H1 (cell line): ENCODE data around the gene USP7. TPM values are rescaled to one million over a fixed set of nuclear protein-coding genes. Genes with fewer than 3 reads are reported as not detected.

ENCODE experiments used
- CTCF ChIA-PET: fragments of 300-600 bp; sonication (Branson Sonifier 250); formaldehyde crosslinking; loops from one replicate; lab custom pipeline; 2021; ENCODE audit not compliant: partially characterized antibody; lab: Charles Lee
- POLR2A ChIA-PET: fragments of 300-600 bp; sonication (Branson Sonifier 250); formaldehyde crosslinking; loops from one replicate; lab custom pipeline; 2021; ENCODE audit warnings: inconsistent platforms; ENCODE audit not compliant: partially characterized antibody; lab: Charles Lee
- DNase-seq, 2 experiments: peaks; one replicate each; pipeline versions ENCODE4 v3.0.0 to v3.0.0-alpha.2; 2010 to 2022; ENCODE audit warnings: low spot score in 2 of 2, low read depth in 1 of 2, mixed read lengths in 1 of 2
- FAIRE-seq: peaks from 2 replicates; lab custom pipeline; 2011; peaks lifted over from hg19 to GRCh38; lab: Jason Lieb, UNC
- H2AFZ ChIP-seq: 2 replicates; pipeline ENCODE4 v1.8.1; 2012; ENCODE audit warnings: low read length, inconsistent platforms
- H2AK5ac ChIP-seq: 2 replicates; pipeline ENCODE4 v1.6.1; 2013; ENCODE audit warnings: low read depth, low read length
- H2BK120ac ChIP-seq: replicated peaks from 2 replicates; pipeline ENCODE3; 2013; ENCODE audit warnings: low read depth, low read length, inconsistent platforms
- H2BK12ac ChIP-seq: 2 replicates; pipeline ENCODE4 v1.6.1; 2013; ENCODE audit warnings: low read depth, low read length
- H2BK15ac ChIP-seq: 2 replicates; pipeline ENCODE4 v1.6.1; 2013; ENCODE audit warnings: low read length
- H2BK20ac ChIP-seq: 2 replicates; pipeline ENCODE4 v1.6.1; 2013; ENCODE audit warnings: low read length
- H2BK5ac ChIP-seq: 2 replicates; pipeline ENCODE4 v1.6.1; 2013; ENCODE audit warnings: low read depth, low read length
- H3K14ac ChIP-seq: 2 replicates; pipeline ENCODE4 v1.6.1; 2013; ENCODE audit warnings: inconsistent platforms; ENCODE audit not compliant: insufficient read length
- H3K18ac ChIP-seq: 2 replicates; pipeline ENCODE4 v1.6.1; 2013; ENCODE audit warnings: low read length; ENCODE audit errors: extremely low read depth
- H3K23ac ChIP-seq: 2 replicates; pipeline ENCODE4 v1.6.1; 2013; ENCODE audit warnings: inconsistent platforms; ENCODE audit not compliant: insufficient read length
- H3K23me2 ChIP-seq: 2 replicates; pipeline ENCODE4 v1.6.1; 2013; ENCODE audit warnings: low read depth, low read length
- H3K27ac ChIP-seq: 2 replicates; pipeline ENCODE4 v1.6.1; 2011; ENCODE audit warnings: low read depth, low read length, inconsistent platforms
- H3K27me3 ChIP-seq, 4 experiments: replicated peaks in 1 of 4; 1 replicate in 1 of 4; 2 replicates in 3 of 4; pipeline versions ENCODE4 v1.6.1 to v1.8.1; 2011 to 2013; ENCODE audit warnings: low read length in 3 of 4, mild to moderate bottlenecking in 3 of 4, inconsistent platforms in 2 of 4, mixed read lengths in 2 of 4, moderate library complexity in 1 of 4; ENCODE audit not compliant: control insufficient read depth in 3 of 4, insufficient read depth in 3 of 4; ENCODE audit errors: extremely low read depth in 1 of 4
- H3K36me3 ChIP-seq, 4 experiments: 2 replicates each; pipeline versions ENCODE4 v1.6.1 to v1.8.1; 2011 to 2013; ENCODE audit warnings: mild to moderate bottlenecking in 4 of 4, low read length in 3 of 4, moderate library complexity in 2 of 4, control low read depth in 1 of 4, inconsistent platforms in 1 of 4; ENCODE audit not compliant: insufficient read depth in 4 of 4, control insufficient read depth in 2 of 4
- H3K4ac ChIP-seq: replicated peaks from 2 replicates; pipeline ENCODE3; 2013; ENCODE audit warnings: low read length, low read depth, mixed read lengths, inconsistent platforms; ENCODE audit not compliant: insufficient read length
- H3K4me1 ChIP-seq, 4 experiments: replicated peaks in 1 of 4; 1 replicate in 1 of 4; 2 replicates in 3 of 4; pipeline versions ENCODE4 v1.6.1 to v1.8.1; 2011 to 2013; ENCODE audit warnings: low read length in 3 of 4, inconsistent platforms in 2 of 4, mixed read lengths in 1 of 4; ENCODE audit not compliant: insufficient read depth in 4 of 4, control insufficient read depth in 3 of 4
- H3K4me2 ChIP-seq, 2 experiments: 2 replicates each; pipeline versions ENCODE4 v1.6.1 to v1.8.1; 2011 to 2013; ENCODE audit warnings: low read depth in 2 of 2, low read length in 2 of 2, control low read depth in 1 of 2, inconsistent platforms in 1 of 2, mild to moderate bottlenecking in 1 of 2; ENCODE audit not compliant: insufficient read depth in 1 of 2
- H3K4me3 ChIP-seq, 4 experiments: fragments of 200-600, 300-600 bp in 1 of 4; sonication (generic), shearing (Covaris generic), sonication (Bioruptor Twin) in 1 of 4; 2 replicates each; pipeline versions ENCODE4 v1.5.1 to v1.8.1; 2011 to 2016; ENCODE audit warnings: low read length in 4 of 4, low read depth in 3 of 4, control low read depth in 2 of 4, inconsistent platforms in 2 of 4, mild to moderate bottlenecking in 2 of 4, mixed read lengths in 1 of 4, moderate library complexity in 1 of 4; ENCODE audit not compliant: insufficient read depth in 2 of 4; ENCODE audit errors: extremely low read depth in 1 of 4
- H3K56ac ChIP-seq: replicated peaks from 2 replicates; pipeline ENCODE3; 2013; ENCODE audit warnings: low read depth, mild to moderate bottlenecking, mixed read lengths, low read length, inconsistent platforms; ENCODE audit not compliant: insufficient read length
- H3K79me1 ChIP-seq: 2 replicates; pipeline ENCODE4 v1.6.1; 2013; ENCODE audit warnings: low read depth, low read length, control low read depth
- H3K79me2 ChIP-seq, 2 experiments: 2 replicates each; pipeline versions ENCODE4 v1.6.1 to v1.8.1; 2012 to 2013; ENCODE audit warnings: low read length in 2 of 2, mild to moderate bottlenecking in 2 of 2, inconsistent platforms in 1 of 2; ENCODE audit not compliant: insufficient read depth in 2 of 2, control insufficient read depth in 1 of 2
- H3K9ac ChIP-seq, 4 experiments: replicated peaks in 1 of 4; 1 replicate in 1 of 4; 2 replicates in 3 of 4; pipeline versions ENCODE4 v1.6.1 to v1.8.1; 2011 to 2013; ENCODE audit warnings: low read depth in 3 of 4, low read length in 3 of 4, control low read depth in 2 of 4, mild to moderate bottlenecking in 2 of 4, moderate library complexity in 2 of 4, inconsistent platforms in 1 of 4; ENCODE audit errors: extremely low read depth in 1 of 4
- H3K9me3 ChIP-seq, 2 experiments: 2 replicates each; pipeline versions ENCODE4 v1.6.1 to v1.8.1; 2012 to 2013; ENCODE audit warnings: mild to moderate bottlenecking in 2 of 2, moderate library complexity in 2 of 2, control low read depth in 1 of 2, inconsistent platforms in 1 of 2, low read depth in 1 of 2, low read length in 1 of 2, mixed read lengths in 1 of 2; ENCODE audit not compliant: insufficient read depth in 2 of 2
- H4K20me1 ChIP-seq, 2 experiments: replicated peaks in 1 of 2; 2 replicates each; pipeline versions ENCODE3 to v1.8.1; 2011 to 2013; ENCODE audit warnings: inconsistent platforms in 2 of 2, low read length in 2 of 2, mild to moderate bottlenecking in 1 of 2; ENCODE audit not compliant: insufficient read depth in 2 of 2, control insufficient read depth in 1 of 2
- H4K5ac ChIP-seq: 2 replicates; pipeline ENCODE4 v1.6.1; 2013; ENCODE audit warnings: low read length, low read depth, mixed read lengths, inconsistent platforms; ENCODE audit not compliant: insufficient read length
- H4K8ac ChIP-seq: 2 replicates; pipeline ENCODE4 v1.8.0; 2013; ENCODE audit warnings: mild to moderate bottlenecking, moderate library complexity, low read length, inconsistent platforms; ENCODE audit not compliant: insufficient read depth; ENCODE audit errors: extremely low read depth
- H4K91ac ChIP-seq: replicated peaks from 2 replicates; pipeline ENCODE3; 2013; ENCODE audit warnings: low read length, mixed read lengths, inconsistent platforms; ENCODE audit not compliant: insufficient read length
- BRCA1 ChIP-seq: IDR thresholded peaks from 2 replicates; pipeline ENCODE4 v1.6.1; 2012; ENCODE audit warnings: low read depth, low read length, improper control_type of control experiment
- PHF8 ChIP-seq: fragments of 200-600 bp; sonication (generic); conservative IDR thresholded peaks from 2 replicates; pipeline ENCODE4 v1.7.1; 2012; ENCODE audit warnings: low read depth, mild to moderate bottlenecking, inconsistent platforms, low read length, moderate library complexity
- RFX5 ChIP-seq: IDR thresholded peaks from 2 replicates; pipeline ENCODE4 v1.6.1; 2011; ENCODE audit warnings: low read depth, low read length, improper control_type of control experiment, borderline replicate concordance
- RXRA ChIP-seq: IDR thresholded peaks from 2 replicates; pipeline ENCODE4 v1.6.1; 2011; ENCODE audit warnings: low read depth, mild to moderate bottlenecking, low read length, moderate library complexity; ENCODE audit not compliant: insufficient read depth
- SP1 ChIP-seq: IDR thresholded peaks from 2 replicates; pipeline ENCODE4 v1.6.1; 2011; ENCODE audit warnings: low read depth, low read length
- YY1 ChIP-seq: IDR thresholded peaks from 2 replicates; pipeline ENCODE4 v1.6.1; 2011; ENCODE audit warnings: low read depth, mild to moderate bottlenecking, low read length
- WGBS, 2 experiments: shearing (Covaris generic) in 1 of 2; methylation state at CpG; one replicate each; pipeline versions ENCODE4 v1.1.6 to v1.1.7; 2013 to 2015; ENCODE audit warnings: low lambda C conversion rate in 2 of 2, mixed read lengths in 2 of 2, inconsistent platforms in 1 of 2, low coverage in 1 of 2, missing lambda C conversion rate in 1 of 2; ENCODE audit not compliant: insufficient replicate concordance in 2 of 2, insufficient coverage in 1 of 2, insufficient read length in 1 of 2; ENCODE audit errors: extremely low coverage in 1 of 2, missing lambda C conversion rate in 1 of 2; 5-methylcytosine and 5-hydroxymethylcytosine counted together
- polyA plus RNA-seq, 7 experiments: library from polyadenylated mRNA; depleted of rRNA in 3 of 7; stranded (reverse) in 5 of 7; unstranded in 2 of 7; fragments of >200 nt in 5 of 7; fragments of 200-250 nt in 2 of 7; gene quantifications; 1 replicate in 5 of 7; 2 replicates in 1 of 7; 4 replicates in 1 of 7; pipeline versions ENCODE4 v1.2.1 to v1.2.3, GENCODE V29; 2011 to 2013; ENCODE audit warnings: missing spikeins in 2 of 7, mixed read lengths in 2 of 7
- total RNA-seq: library from RNA; stranded (reverse); fragmentation: NEBNext Ultra II Directional; extraction: Animal tissue kit (Norgen Biotek cat#: 25700); gene quantifications from 2 replicates; pipeline ENCODE4 v1.2.1, GENCODE V29; 2021

The USP7 gene
- total and polyA plus RNA-seq, 2 of the 8 experiments (the other 6 are each of a cell fraction or from before 2014, with no cell fraction given) = 21.3 to 211 TPM

- POLR2A ChIA-PET = interaction anchor here (0.7 kb wide), 1 partner anchor 52 kb away, joined by 3 read pairs; no protein-coding TSS in a partner anchor
- Histone ChIP-seq H2BK12ac (no peak overlapping the region), H4K8ac (peak overlapping the region; percentile 9; the same call in 1 of the 2 replicates), H2BK15ac (no peak overlapping the region), H4K91ac (no peak overlapping the region), H2AK5ac (no peak overlapping the region), H3K56ac (no peak overlapping the region), H3K23ac (no peak overlapping the region), H3K23me2 (no peaks in the 10 kb centered on the region), H3K4ac (no peak overlapping the region), H2BK120ac (no peak overlapping the region), H4K20me1 (peaks cover 60 to 65% of the 10 kb centered on the region in 2 experiments), H3K14ac (no peak overlapping the region), H3K79me2 (peaks cover 71 to 100% of the 10 kb centered on the region in 2 experiments), H3K27me3 (no peaks in the 10 kb centered on the region), H3K36me3 (no peaks in the 10 kb centered on the region), H3K4me2 (no peak overlapping the region), H3K18ac (no peak overlapping the region), H3K4me3 (no peak overlapping the region), H3K9ac (no peak overlapping the region), H3K79me1 (peaks cover 24% of the 10 kb centered on the region), H2BK5ac (no peak overlapping the region), H2BK20ac (no peak overlapping the region), H3K27ac (no peak overlapping the region), H3K9me3 (no peaks in the 10 kb centered on the region), H4K5ac (no peak overlapping the region), H3K4me1 (peaks cover 6 to 15% (median 10%) of the 10 kb centered on the region in 4 experiments), H2AFZ (no peak overlapping the region)
- DNase-seq = no peak
- 76% methylated on average over 14 of the region's 14 CpGs; no CpG with 5 or more reads in 1 of the 2 experiments for whole genome bisulfite sequencing, 2 experiments
- no peak for FAIRE-seq
- CTCF ChIA-PET = interaction anchor here (0.6 to 2.1 kb wide), 10 partner anchors 9 to 89 kb away, joined by 3 to 19 read pairs (median 4); no protein-coding TSS in a partner anchor
- no peak for TF ChIP-seq YY1
- no peak for TF ChIP-seq RXRA
- no peak for TF ChIP-seq BRCA1
- TF ChIP-seq RFX5 = no peak
- TF ChIP-seq SP1 = no peak
- TF ChIP-seq PHF8 = no peak
Observed at GRCh38 chr16:8943001-8943763, 20.5 kb downstream of the USP7 start.
